Measurements from ENCODE around the gene RAE1. TPM values are rescaled to one million over a fixed set of nuclear protein-coding genes. Genes with fewer than 3 reads are reported as not detected.

RAE1 gene
- total RNA-seq, 1 donor from 2014 or later, result 15.3 TPM

DNA sequence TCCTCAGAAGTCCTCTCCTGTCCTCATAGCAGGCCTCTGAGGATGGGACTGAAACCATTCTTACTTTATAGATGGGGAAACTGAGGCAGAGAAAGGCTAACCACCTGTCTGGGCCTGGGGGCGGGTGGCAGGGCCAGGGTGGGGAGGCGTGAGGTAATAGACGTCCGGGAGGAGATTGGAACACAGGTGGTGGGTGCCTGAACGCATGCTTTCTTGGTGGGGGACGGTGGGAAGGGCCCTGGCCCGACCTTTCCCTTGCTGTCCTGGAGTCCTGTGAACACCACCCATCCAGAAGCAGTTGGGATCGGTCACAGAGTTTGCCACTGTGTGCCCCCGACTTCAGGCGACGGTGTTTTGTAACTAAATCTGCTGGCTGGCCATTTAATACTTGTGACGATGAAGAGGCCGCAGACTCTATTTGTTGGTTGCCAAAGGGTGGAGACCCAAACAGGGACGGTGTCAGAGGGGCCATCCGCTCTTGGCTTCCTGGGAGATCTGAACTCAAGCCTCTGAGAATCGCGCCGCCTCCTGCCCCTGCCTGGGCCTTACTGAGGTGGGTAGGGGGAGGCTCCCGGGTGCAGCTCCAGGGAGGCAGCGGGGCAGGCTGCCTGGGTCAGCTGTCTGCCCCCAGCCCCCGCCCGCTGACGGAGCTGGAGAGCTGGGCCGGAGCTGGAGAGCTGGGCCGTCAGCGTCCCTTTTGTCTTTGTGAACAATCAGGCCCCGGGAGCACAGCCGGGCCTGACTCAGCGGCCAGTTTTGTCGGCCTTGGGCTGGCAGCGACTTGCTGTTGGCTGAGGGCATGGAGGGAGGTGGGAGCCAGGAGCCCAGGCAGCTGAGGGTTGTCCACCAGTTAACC lies 44.3 kb downstream of the RAE1 start:
- peak; percentile 80 for DNase-seq
- peaks cover 91% of the 10 kb centered on the region for H3K4me1 ChIP-seq
- H3K27ac ChIP-seq (replicated peaks), result peak overlapping the region; percentile 93
- no peaks in the 10 kb centered on the region for H3K9me3 ChIP-seq (replicated peaks)
- H3K36me3 ChIP-seq, result peaks cover 31% of the 10 kb centered on the region
- TF ChIP-seq, protein P1, sequence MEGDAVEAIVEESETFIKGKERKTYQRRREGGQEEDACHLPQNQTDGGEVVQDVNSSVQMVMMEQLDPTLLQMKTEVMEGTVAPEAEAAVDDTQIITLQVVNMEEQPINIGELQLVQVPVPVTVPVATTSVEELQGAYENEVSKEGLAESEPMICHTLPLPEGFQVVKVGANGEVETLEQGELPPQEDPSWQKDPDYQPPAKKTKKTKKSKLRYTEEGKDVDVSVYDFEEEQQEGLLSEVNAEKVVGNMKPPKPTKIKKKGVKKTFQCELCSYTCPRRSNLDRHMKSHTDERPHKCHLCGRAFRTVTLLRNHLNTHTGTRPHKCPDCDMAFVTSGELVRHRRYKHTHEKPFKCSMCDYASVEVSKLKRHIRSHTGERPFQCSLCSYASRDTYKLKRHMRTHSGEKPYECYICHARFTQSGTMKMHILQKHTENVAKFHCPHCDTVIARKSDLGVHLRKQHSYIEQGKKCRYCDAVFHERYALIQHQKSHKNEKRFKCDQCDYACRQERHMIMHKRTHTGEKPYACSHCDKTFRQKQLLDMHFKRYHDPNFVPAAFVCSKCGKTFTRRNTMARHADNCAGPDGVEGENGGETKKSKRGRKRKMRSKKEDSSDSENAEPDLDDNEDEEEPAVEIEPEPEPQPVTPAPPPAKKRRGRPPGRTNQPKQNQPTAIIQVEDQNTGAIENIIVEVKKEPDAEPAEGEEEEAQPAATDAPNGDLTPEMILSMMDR (IDR thresholded peaks at IDR 0.05; ENCODE audit: borderline replicate concordance), result no peak
- no peaks in the 10 kb centered on the region for H3K27me3 ChIP-seq (ENCODE audit: low read depth)
- peak overlapping the region; percentile 80 for H3K4me3 ChIP-seq
- intact Hi-C loops (cut with micrococcal nuclease), result no loop called here

GRCh38 chr20:57396212-57396983 lies 45.3 kb downstream of the RAE1 start:
- H3K27ac ChIP-seq (replicated peaks), result peak overlapping the region; percentile 93
- peak; percentile 13 for DNase-seq
- intact Hi-C loops (cut with micrococcal nuclease), result no loop called here

DNA sequence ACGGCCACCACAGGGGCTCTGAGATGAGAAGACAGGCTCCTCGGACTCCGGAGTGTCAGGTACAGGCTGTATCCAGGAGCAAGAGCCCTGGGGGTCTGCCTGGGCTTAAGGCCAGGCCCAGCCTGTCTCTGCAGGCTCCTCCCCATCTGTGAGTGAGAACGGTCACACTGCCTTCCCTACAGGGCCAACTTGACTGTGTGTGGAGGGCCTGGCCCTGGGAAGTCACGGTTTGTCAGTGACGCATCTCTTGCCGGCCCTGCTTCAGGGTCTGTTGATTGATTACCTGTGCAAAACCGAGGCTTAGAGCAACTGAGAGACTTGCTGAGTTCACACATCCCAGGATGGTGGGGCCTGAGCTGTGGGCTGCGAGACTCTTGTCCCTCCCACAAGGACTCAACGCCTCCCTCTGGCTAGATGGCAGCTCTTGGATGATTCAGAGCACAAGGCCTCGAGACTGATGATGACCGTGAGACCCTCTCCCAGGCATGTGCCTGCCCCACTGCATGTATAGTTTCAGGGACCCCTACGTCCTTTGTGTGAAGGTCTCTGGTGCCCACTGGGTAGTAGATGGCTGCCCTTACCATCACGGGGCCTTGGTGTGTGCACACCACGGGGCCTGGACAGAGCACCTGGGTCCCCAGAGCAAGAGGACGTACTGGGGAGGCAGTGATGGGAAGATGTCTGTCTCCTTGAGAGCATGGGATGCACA lies 46.1 kb downstream of the RAE1 start:
- H3K27ac ChIP-seq (replicated peaks), result peak overlapping the region; percentile 93
- H3K9me3 ChIP-seq (replicated peaks), result no peaks in the 10 kb centered on the region
- intact Hi-C loops (cut with micrococcal nuclease), result no loop called here
- no peak overlapping the region for H3K4me3 ChIP-seq
- H3K4me1 ChIP-seq, result peaks cover 98% of the 10 kb centered on the region
- TF ChIP-seq, protein P1 (IDR thresholded peaks at IDR 0.05; ENCODE audit: borderline replicate concordance), result no peak
- DNase-seq, result peak; percentile 9
- H3K36me3 ChIP-seq, result peaks cover 48% of the 10 kb centered on the region
- no peaks in the 10 kb centered on the region for H3K27me3 ChIP-seq (ENCODE audit: low read depth)

More at GRCh38 chr20:57396212-57396983, 45.3 kb downstream of the RAE1 start:
- H3K4me1 ChIP-seq, result peaks cover 95% of the 10 kb centered on the region
- TF ChIP-seq, protein P1 (IDR thresholded peaks at IDR 0.05; ENCODE audit: borderline replicate concordance), result no peak
- H3K4me3 ChIP-seq, result peak overlapping the region; percentile 80
- H3K27me3 ChIP-seq (ENCODE audit: low read depth), result no peaks in the 10 kb centered on the region
- no peaks in the 10 kb centered on the region for H3K9me3 ChIP-seq (replicated peaks)
- peaks cover 40% of the 10 kb centered on the region for H3K36me3 ChIP-seq

- Histone ChIP-seq H3K4me3 (peak overlapping the region; percentile 38), H3K9me3 (replicated peaks) (no peaks in the 10 kb centered on the region), H3K27ac (replicated peaks) (peak overlapping the region; percentile 71), H3K4me1 (peaks cover 98% of the 10 kb centered on the region), H3K36me3 (peaks cover 53% of the 10 kb centered on the region), H3K27me3 (ENCODE audit: low read depth) (no peaks in the 10 kb centered on the region)
- TF ChIP-seq, protein P1 (IDR thresholded peaks at IDR 0.05; ENCODE audit: borderline replicate concordance), result no peak
- DNase-seq, result peak; percentile 12
- intact Hi-C loops (cut with micrococcal nuclease), result no loop called here
These were observed 46.6 kb downstream of the RAE1 start for GRCh38 chr20:57397693-57398108.

DNA sequence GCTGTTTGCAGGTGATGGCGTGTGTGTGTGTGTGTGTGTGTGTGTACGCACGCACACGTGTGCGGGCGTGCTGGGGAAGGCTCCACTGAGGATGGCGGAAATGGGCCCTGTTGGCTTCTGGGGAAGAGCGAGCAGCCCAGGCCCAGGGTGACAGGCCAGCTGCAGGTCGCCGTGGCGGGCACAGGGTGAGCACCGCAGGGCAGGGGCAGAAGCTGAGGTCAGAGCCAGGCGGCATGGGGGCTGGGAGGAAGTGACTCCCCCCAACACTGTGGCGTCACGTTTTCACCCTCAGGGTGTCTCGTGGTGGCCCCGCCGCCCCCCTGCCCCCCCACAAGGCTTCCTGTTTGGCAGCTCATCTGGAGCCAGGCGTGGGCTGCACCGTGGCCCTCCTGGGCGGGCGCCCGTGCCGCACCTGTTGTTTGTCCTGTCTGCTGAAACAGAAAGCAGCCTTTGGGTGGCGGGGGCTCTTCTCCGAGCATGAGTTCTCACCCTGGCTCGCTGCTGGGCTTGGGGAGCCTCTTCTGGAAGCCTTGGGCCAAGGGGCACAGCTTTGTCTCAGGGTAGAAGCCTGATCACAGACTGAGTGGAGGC lies 47.3 kb downstream of the RAE1 start:
- no peaks in the 10 kb centered on the region for H3K27me3 ChIP-seq (ENCODE audit: low read depth)
- peaks cover 56% of the 10 kb centered on the region for H3K36me3 ChIP-seq
- peak; percentile 42 for DNase-seq
- H3K27ac ChIP-seq (replicated peaks), result peak overlapping the region; percentile 71
- H3K4me1 ChIP-seq, result peaks cover 92% of the 10 kb centered on the region
- intact Hi-C loops (cut with micrococcal nuclease), result no loop called here
- H3K4me3 ChIP-seq, result peak overlapping the region; percentile 38
- H3K9me3 ChIP-seq (replicated peaks), result no peaks in the 10 kb centered on the region
- TF ChIP-seq, protein P1 (IDR thresholded peaks at IDR 0.05; ENCODE audit: borderline replicate concordance), result no peak

Measured in left ventricle myocardium inferior (tissue), 1 donor.